ENCODE measurements around the gene CDC27.
"Not testable (repeated sequence)": the region's sequence is repeated elsewhere in the genome, so short reads cannot be mapped to it uniquely, and the experiment has no call there.

Gene CDC27

DNA sequence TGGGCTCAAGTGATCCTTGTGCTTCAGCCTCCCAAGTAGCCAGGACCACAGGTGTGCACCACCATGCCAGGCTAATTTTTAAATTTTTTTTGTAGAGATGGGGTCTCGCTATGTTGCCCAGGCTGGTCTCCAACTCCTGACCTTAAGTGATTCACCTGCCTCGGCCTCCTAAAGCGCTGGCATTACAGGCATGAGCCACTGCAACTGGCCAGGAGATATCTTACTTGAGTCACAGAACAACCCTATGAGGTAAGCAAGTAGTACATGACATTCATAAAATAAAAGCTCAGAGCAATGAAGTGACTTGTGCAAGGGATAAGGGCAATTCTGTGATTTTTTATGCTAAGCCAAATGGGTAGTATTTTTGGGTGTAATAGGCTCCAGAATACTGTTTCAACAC lies 57.3 kb downstream of the CDC27 start:
- Histone ChIP-seq H3K4me2 (ENCODE audit: insufficient read depth, low read length) (no peak overlapping the region), H3K27ac (ENCODE audit: low read length) (no peak overlapping the region), H3K27me3 (ENCODE audit: insufficient read depth, low read length, poor library complexity) (no peaks in the 10 kb centered on the region), H3K4me3 (ENCODE audit: low read depth in 1 of 2, low read length in 2 of 2) (no peak overlapping the region), H4K20me1 (ENCODE audit: insufficient read depth, low read length) (no peaks in the 10 kb centered on the region), H3K36me3 (ENCODE audit: insufficient read depth, low read length) (peaks cover 77% of the 10 kb centered on the region), H3K79me2 (ENCODE audit: insufficient read depth, low read length) (no peaks in the 10 kb centered on the region), H3K9ac (ENCODE audit: low read depth, low read length) (no peak overlapping the region), H3K9me3 (ENCODE audit: insufficient read depth, low read length, severe bottlenecking) (no peaks in the 10 kb centered on the region), H3K4me1 (ENCODE audit: insufficient read depth, low read length) (no peaks in the 10 kb centered on the region), H2AFZ (ENCODE audit: low read depth, low read length) (no peak overlapping the region)
- no peak for DNase-seq
- TF ChIP-seq, protein P1, sequence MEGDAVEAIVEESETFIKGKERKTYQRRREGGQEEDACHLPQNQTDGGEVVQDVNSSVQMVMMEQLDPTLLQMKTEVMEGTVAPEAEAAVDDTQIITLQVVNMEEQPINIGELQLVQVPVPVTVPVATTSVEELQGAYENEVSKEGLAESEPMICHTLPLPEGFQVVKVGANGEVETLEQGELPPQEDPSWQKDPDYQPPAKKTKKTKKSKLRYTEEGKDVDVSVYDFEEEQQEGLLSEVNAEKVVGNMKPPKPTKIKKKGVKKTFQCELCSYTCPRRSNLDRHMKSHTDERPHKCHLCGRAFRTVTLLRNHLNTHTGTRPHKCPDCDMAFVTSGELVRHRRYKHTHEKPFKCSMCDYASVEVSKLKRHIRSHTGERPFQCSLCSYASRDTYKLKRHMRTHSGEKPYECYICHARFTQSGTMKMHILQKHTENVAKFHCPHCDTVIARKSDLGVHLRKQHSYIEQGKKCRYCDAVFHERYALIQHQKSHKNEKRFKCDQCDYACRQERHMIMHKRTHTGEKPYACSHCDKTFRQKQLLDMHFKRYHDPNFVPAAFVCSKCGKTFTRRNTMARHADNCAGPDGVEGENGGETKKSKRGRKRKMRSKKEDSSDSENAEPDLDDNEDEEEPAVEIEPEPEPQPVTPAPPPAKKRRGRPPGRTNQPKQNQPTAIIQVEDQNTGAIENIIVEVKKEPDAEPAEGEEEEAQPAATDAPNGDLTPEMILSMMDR (IDR thresholded peaks at IDR 0.05; ENCODE audit: borderline replicate concordance, extremely low read depth, low read length, poor library complexity, severe bottlenecking), result no peak
- no peak for TF ChIP-seq EZH2 (IDR thresholded peaks at IDR 0.05; ENCODE audit: borderline replicate concordance, low read depth, low read length, severe bottlenecking)
- ATAC-seq (ENCODE audit: insufficient read depth, low read depth), result no peak

GRCh38 chr17:47126835-47127234 lies 62.3 kb downstream of the CDC27 start:
- H3K9me3 ChIP-seq (ENCODE audit: insufficient read depth, low read length, severe bottlenecking); H3K27ac ChIP-seq (ENCODE audit: low read length); H3K4me2 ChIP-seq (ENCODE audit: insufficient read depth, low read length); H3K4me1 ChIP-seq (ENCODE audit: insufficient read depth, low read length); H3K9ac ChIP-seq (ENCODE audit: low read depth, low read length); H3K4me3 ChIP-seq (ENCODE audit: low read depth in 1 of 2, low read length in 2 of 2); H3K79me2 ChIP-seq (ENCODE audit: insufficient read depth, low read length); ATAC-seq (ENCODE audit: insufficient read depth, low read depth); DNase-seq; H2AFZ ChIP-seq (ENCODE audit: low read depth, low read length); H3K27me3 ChIP-seq (ENCODE audit: insufficient read depth, low read length, poor library complexity); H4K20me1 ChIP-seq (ENCODE audit: insufficient read depth, low read length): not testable (repeated sequence)
- H3K36me3 ChIP-seq (ENCODE audit: insufficient read depth, low read length), result peaks cover 84% of the 10 kb centered on the region

GRCh38 chr17:47123262-47123661 lies 65.8 kb downstream of the CDC27 start:
- H3K4me3 ChIP-seq (ENCODE audit: low read depth in 1 of 2, low read length in 2 of 2); H4K20me1 ChIP-seq (ENCODE audit: insufficient read depth, low read length); H2AFZ ChIP-seq (ENCODE audit: low read depth, low read length); H3K4me1 ChIP-seq (ENCODE audit: insufficient read depth, low read length); H3K79me2 ChIP-seq (ENCODE audit: insufficient read depth, low read length); DNase-seq; ATAC-seq (ENCODE audit: insufficient read depth, low read depth); H3K27me3 ChIP-seq (ENCODE audit: insufficient read depth, low read length, poor library complexity); H3K27ac ChIP-seq (ENCODE audit: low read length); H3K4me2 ChIP-seq (ENCODE audit: insufficient read depth, low read length); H3K9ac ChIP-seq (ENCODE audit: low read depth, low read length); H3K9me3 ChIP-seq (ENCODE audit: insufficient read depth, low read length, severe bottlenecking): not testable (repeated sequence)
- peaks cover 84% of the 10 kb centered on the region for H3K36me3 ChIP-seq (ENCODE audit: insufficient read depth, low read length)

GRCh38 chr17:47120521-47121095 lies 68.5 kb downstream of the CDC27 start:
- ATAC-seq (ENCODE audit: insufficient read depth, low read depth) (no peak), DNase-seq (no peak)
- H3K36me3 ChIP-seq (ENCODE audit: insufficient read depth, low read length), result peaks cover 68% of the 10 kb centered on the region
- H3K4me3 ChIP-seq (ENCODE audit: low read depth in 1 of 2, low read length in 2 of 2), result no peak overlapping the region
- no peaks in the 10 kb centered on the region for H4K20me1 ChIP-seq (ENCODE audit: insufficient read depth, low read length)
- no peaks in the 10 kb centered on the region for H3K27me3 ChIP-seq (ENCODE audit: insufficient read depth, low read length, poor library complexity)
- no peak overlapping the region for H3K9ac ChIP-seq (ENCODE audit: low read depth, low read length)
- no peaks in the 10 kb centered on the region for H3K79me2 ChIP-seq (ENCODE audit: insufficient read depth, low read length)
- no peak for TF ChIP-seq EZH2 (IDR thresholded peaks at IDR 0.05; ENCODE audit: borderline replicate concordance, low read depth, low read length, severe bottlenecking)
- TF ChIP-seq, protein P1 (IDR thresholded peaks at IDR 0.05; ENCODE audit: borderline replicate concordance, extremely low read depth, low read length, poor library complexity, severe bottlenecking), result no peak
- no peak overlapping the region for H2AFZ ChIP-seq (ENCODE audit: low read depth, low read length)
- H3K27ac ChIP-seq (ENCODE audit: low read length), result no peak overlapping the region
- H3K4me1 ChIP-seq (ENCODE audit: insufficient read depth, low read length), result no peaks in the 10 kb centered on the region
- no peak overlapping the region for H3K4me2 ChIP-seq (ENCODE audit: insufficient read depth, low read length)
- no peaks in the 10 kb centered on the region for H3K9me3 ChIP-seq (ENCODE audit: insufficient read depth, low read length, severe bottlenecking)
